ENCODE measurements around the gene SNTB2.

The SNTB2 gene

DNA sequence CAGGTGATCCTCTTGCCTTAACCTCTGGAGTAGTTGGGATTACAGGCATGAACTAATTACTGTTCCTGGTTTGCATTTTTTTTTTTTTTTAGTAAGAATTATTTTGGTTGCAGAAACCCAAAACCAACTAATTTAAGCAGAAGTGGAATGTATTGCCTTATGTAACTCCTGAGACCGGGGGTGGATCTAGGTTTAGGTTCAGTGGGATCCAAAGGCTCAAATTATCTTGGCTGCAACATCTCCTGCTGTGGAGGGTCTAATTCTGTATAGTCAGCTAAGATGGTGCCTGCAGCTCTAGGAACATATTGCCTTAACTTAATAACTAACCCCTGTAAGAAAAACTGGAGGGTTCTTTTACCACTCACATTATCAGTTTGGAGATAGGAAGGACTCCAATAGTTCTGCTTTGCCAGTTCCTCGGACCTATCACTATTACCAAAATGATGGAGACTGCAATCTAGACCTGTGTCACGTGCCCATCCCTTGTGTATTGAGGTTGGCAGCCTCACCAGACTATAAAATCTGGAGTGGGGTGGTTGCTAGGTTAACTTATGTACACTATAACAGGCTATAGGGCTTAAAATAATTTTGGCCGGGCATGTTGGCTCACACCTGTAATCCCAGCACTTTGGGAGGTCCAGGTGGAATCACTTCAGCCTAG is 8.5 kb downstream of the SNTB2 start:
- no peaks in the 10 kb centered on the region for H3K27me3 Mint-ChIP-seq
- no peak overlapping the region for H3K27ac Mint-ChIP-seq

DNA sequence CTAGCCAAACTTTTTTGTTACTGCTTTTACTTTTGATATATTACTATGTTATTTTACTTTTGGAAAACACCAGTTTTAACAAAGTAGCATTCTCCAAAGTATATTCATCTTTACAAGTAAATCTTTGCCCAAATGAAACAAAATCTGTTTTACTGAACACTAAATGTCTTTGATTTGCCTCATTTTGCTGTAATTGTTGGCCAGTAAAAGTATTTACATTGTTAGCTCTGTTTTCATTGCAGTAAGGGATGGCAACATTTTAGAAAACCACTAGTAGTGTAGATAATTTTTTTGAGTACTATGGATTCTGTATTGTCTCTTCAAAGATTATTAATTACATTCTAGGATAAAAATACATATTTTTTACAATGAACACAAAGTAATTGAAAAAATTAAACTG is 10.6 kb downstream of the SNTB2 start:
- no peaks in the 10 kb centered on the region for H3K9me3 Mint-ChIP-seq
- H3K27ac Mint-ChIP-seq, result no peak overlapping the region
- H3K4me1 Mint-ChIP-seq, result peaks cover 12% of the 10 kb centered on the region

More for the DNA sequence above, 8.5 kb downstream of the SNTB2 start:
- Mint-ChIP-seq H3K9me3 (no peaks in the 10 kb centered on the region), H3K4me3 (no peak overlapping the region), H3K36me3 (peaks cover 2% of the 10 kb centered on the region), H3K4me1 (peaks cover 16% of the 10 kb centered on the region)

DNA sequence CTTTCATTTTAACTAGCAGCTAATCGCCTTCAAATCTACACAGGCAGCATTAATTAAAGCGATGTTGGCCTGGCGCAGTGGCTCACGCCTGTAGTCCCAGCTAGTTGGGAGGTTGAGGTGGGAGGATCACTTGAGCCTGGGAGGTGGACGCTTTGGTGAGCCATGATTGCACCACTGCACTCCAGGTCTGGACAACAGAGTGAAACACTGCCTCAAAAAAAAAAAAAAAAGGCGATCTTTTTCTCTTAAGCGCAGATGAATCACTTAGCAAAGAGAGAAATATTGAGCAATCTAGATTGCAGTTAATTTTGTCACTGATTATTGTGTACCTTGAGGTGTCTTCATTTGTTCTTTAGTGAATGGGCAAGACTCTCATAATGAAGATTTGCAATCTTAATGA is 12.4 kb downstream of the SNTB2 start:
- peaks cover 11% of the 10 kb centered on the region for H3K4me1 Mint-ChIP-seq
- no peak overlapping the region for H3K27ac Mint-ChIP-seq
- no peaks in the 10 kb centered on the region for H3K27me3 Mint-ChIP-seq
- H3K4me3 Mint-ChIP-seq, result no peak overlapping the region
- peaks cover 2% of the 10 kb centered on the region for H3K36me3 Mint-ChIP-seq
- no peaks in the 10 kb centered on the region for H3K9me3 Mint-ChIP-seq

More for the DNA sequence above, 10.6 kb downstream of the SNTB2 start:
- Mint-ChIP-seq H3K36me3 (no peaks in the 10 kb centered on the region), H3K27me3 (no peaks in the 10 kb centered on the region), H3K4me3 (no peak overlapping the region)

DNA sequence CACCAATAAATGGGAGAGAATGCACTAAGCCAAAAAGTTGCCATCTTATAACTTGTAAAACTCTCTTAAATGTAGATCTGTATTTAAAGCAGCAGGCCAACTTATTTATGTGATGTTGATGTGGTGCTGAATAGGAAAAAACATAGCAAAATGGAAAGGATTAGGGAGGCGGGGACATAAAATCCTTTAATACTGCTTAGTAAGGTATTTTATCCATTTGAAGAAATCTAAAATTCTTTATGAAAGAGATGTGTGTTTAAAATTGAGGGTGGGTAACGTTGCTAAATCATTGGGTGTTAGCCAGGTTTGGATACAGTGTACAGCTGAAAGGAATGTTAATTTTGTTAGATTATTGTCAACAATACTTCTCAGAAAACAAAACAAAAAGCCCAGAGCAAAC is 14.3 kb downstream of the SNTB2 start:
- Mint-ChIP-seq H3K4me1 (peaks cover 16% of the 10 kb centered on the region), H3K27ac (peak overlapping the region; percentile 77), H3K4me3 (no peak overlapping the region)

DNA sequence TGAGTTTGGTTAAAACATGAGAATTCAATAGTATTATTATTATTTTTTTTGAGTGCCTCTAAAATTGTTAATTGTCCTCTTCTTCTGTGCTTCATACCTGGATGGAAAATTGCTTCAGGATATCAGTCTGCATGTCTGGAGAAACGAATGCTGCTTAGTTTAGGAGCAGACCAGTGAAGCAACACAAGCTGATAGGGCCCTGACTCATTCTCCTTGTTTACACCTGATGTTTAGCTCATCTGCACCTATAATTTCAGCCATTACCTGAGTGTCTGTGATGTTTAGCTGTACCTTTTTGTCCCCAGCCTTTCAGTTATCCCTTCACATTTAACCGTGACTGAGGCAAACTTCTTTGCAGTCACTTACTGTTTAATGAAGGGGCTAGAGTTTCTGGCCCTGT is 14.8 kb downstream of the SNTB2 start:
- no peaks in the 10 kb centered on the region for H3K27me3 Mint-ChIP-seq
- no peak overlapping the region for H3K27ac Mint-ChIP-seq
- peaks cover 16% of the 10 kb centered on the region for H3K4me1 Mint-ChIP-seq
- H3K4me3 Mint-ChIP-seq, result no peak overlapping the region
- H3K9me3 Mint-ChIP-seq, result no peaks in the 10 kb centered on the region
- peaks cover 2% of the 10 kb centered on the region for H3K36me3 Mint-ChIP-seq

More for the DNA sequence above, 14.3 kb downstream of the SNTB2 start:
- Mint-ChIP-seq H3K27me3 (no peaks in the 10 kb centered on the region), H3K36me3 (peaks cover 2% of the 10 kb centered on the region), H3K9me3 (no peaks in the 10 kb centered on the region)

DNA sequence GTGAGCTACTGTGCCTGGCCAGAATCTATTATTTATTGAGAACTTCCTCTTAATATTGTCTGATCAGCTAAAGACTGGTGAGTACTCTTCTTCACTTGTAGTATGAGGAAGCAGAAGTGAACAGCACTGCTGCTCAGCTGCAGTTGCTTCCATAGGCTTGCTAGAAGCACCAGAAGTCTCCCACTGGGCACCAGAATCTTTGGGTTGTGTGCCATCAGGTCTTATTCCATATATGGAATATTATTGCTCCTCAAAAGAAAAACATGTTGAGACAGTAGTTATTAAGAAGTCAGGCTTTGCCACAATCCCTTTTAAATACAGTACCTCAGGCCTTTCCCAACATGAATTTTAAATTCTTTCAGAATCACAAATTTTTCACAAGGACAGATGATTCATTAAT is 17.2 kb downstream of the SNTB2 start:
- H3K4me1 Mint-ChIP-seq, result peaks cover 12% of the 10 kb centered on the region
- H3K27me3 Mint-ChIP-seq, result no peaks in the 10 kb centered on the region
- H3K36me3 Mint-ChIP-seq, result peaks cover 2% of the 10 kb centered on the region
- no peaks in the 10 kb centered on the region for H3K9me3 Mint-ChIP-seq
- H3K27ac Mint-ChIP-seq, result peak overlapping the region; percentile 69
- no peak overlapping the region for H3K4me3 Mint-ChIP-seq

DNA sequence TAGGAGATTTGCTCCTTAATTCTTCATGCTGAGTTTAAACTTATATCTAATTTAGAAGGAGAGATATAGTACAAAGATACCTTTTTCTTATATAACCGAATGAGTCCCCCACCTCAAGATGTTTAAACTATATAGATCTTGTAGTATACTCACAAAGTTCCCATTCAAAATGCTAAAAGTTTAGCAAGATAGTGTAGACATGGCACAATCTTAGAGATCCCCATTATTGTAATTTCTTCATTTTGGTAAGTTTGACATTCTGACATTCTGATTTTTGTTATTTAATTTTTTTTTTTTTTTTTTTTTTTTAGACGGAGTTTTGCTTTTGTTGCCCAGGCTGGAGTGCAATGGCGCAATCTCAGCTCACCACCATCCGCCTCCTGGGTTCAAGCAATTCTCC is 22.8 kb downstream of the SNTB2 start:
- no peaks in the 10 kb centered on the region for H3K27me3 Mint-ChIP-seq
- no peak overlapping the region for H3K4me3 Mint-ChIP-seq
- H3K27ac Mint-ChIP-seq, result no peak overlapping the region
- H3K9me3 Mint-ChIP-seq, result no peaks in the 10 kb centered on the region
- no peaks in the 10 kb centered on the region for H3K36me3 Mint-ChIP-seq
- peaks cover 2% of the 10 kb centered on the region for H3K4me1 Mint-ChIP-seq

DNA sequence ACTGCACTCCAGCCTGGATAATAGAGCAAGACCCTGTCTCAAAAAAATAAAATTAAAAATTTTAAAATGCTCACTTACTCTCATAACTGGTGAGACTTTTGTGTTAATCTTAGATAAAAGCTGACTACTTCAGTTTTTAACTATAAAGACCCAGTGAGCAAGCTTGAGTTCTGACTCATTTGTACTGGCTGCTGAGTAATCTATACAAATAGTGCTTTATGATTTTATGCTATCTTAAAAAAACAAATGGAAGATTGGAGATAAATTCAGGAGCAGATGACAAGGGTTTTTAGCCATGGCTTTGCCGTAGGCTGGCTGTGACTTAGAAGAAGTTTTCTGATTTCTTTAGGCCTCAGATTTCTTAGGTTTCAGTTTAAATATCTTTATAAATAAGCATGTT is 30.5 kb downstream of the SNTB2 start:
- Mint-ChIP-seq H3K9me3 (no peaks in the 10 kb centered on the region), H3K27me3 (no peaks in the 10 kb centered on the region), H3K4me3 (no peak overlapping the region), H3K27ac (no peak overlapping the region), H3K36me3 (no peaks in the 10 kb centered on the region), H3K4me1 (peaks cover 7% of the 10 kb centered on the region)

DNA sequence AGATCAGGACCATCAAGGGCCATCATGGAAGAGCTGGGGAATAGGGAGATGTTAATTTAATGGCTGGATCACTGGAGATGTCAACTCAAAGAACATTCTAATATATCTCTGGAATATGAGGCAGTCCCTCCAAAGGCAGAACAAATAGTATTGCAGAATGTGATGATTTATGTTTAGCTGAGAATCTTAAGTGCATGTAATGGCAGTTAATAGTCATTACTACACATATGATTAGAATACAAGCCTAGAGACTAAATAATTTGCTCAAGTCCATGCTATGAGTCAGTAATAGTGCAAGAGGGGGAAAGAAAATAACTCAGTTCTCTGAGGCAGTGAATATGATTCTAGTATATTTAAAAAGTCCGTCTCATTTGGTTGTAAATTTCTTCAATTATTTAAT is 32.3 kb downstream of the SNTB2 start:
- H3K27ac Mint-ChIP-seq, result no peak overlapping the region
- no peaks in the 10 kb centered on the region for H3K9me3 Mint-ChIP-seq
- no peaks in the 10 kb centered on the region for H3K27me3 Mint-ChIP-seq
- peaks cover 7% of the 10 kb centered on the region for H3K4me1 Mint-ChIP-seq
- no peak overlapping the region for H3K4me3 Mint-ChIP-seq
- no peaks in the 10 kb centered on the region for H3K36me3 Mint-ChIP-seq

DNA sequence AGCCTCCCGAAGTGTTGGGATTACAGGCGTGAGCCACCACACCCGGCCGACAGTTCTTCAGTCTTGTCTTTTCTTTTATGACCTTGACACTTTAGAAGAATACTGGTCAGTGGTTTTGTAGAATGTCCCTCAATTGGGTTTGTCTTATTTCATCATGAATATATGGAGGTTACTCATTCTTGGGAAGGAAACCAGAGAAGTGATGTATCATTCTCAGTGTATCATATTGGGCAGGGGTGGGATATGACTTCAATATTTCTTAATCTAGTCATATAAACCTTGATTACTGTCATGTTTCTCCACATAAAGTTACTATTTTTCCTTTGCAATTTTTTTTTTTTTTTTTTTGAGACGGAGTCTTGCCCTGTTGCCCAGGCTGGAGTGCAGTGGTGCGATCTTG is 36.9 kb downstream of the SNTB2 start:
- no peaks in the 10 kb centered on the region for H3K36me3 Mint-ChIP-seq
- H3K9me3 Mint-ChIP-seq, result no peaks in the 10 kb centered on the region
- no peak overlapping the region for H3K27ac Mint-ChIP-seq
- no peaks in the 10 kb centered on the region for H3K4me1 Mint-ChIP-seq
- no peaks in the 10 kb centered on the region for H3K27me3 Mint-ChIP-seq
- no peak overlapping the region for H3K4me3 Mint-ChIP-seq

DNA sequence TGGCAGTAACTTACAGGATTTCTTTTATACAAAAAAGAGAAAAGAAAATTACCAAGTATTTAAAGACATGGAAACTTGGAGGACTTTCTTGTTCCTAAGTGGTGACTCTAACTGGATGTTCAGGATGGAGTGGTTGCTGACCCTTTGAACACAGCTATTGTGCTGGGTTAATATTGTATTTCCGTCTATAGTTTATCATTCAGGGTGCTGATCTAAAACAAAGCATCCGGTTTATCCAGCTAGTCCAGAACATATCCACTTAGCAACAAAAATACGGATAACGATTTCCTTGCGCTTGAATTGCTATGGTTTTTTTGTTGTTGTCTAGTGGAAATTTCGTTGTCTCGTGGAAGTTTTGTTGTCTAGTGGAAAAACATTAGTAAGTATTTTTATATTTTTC is 38.2 kb downstream of the SNTB2 start:
- no peak overlapping the region for H3K27ac Mint-ChIP-seq

DNA sequence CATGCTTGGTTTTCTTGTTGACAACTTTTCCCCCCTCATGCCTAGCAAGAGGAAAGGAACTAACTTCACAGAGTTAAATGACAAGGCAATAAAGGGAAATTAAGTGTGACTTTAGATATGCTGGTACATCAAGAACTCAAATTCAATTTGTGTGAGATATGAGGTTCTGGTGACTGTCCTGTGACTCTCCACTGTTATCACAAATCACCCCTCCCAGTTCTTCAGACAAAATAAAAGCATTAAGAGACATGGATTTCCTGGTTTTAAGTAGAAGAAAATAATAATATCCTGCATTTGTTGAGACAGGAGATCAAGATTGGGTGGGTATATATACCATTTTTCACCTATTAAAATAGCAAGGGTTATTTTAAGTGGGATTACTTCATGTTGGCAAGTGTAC is 46.2 kb downstream of the SNTB2 start:
- Mint-ChIP-seq H3K27ac (no peak overlapping the region), H3K27me3 (no peaks in the 10 kb centered on the region), H3K4me3 (no peak overlapping the region), H3K9me3 (no peaks in the 10 kb centered on the region), H3K4me1 (no peaks in the 10 kb centered on the region), H3K36me3 (no peaks in the 10 kb centered on the region)

More for the DNA sequence above, 38.2 kb downstream of the SNTB2 start:
- Mint-ChIP-seq H3K4me3 (no peak overlapping the region), H3K9me3 (no peaks in the 10 kb centered on the region), H3K36me3 (no peaks in the 10 kb centered on the region), H3K27me3 (no peaks in the 10 kb centered on the region), H3K4me1 (no peaks in the 10 kb centered on the region)

DNA sequence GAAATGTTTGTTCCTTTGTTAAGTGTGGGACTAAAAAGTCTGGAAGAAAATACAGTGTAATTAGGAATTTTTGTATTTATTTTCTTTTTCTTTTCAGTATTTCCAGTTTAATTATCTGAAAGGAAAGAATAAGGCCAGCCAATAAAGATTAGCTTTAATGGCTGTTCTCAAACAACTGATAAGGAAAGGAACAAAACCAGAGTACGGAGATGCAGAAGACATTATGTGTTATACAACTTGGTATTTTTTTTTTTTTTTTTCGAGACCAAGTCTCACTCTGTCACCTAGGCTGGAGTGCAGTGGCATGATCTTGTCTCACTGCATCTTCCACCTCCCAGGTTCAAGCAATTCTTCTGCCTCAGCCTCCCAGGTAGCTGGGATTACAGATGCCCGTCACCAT is 47.5 kb downstream of the SNTB2 start:
- H3K9me3 Mint-ChIP-seq, result no peaks in the 10 kb centered on the region
- H3K4me3 Mint-ChIP-seq, result no peak overlapping the region
- H3K27me3 Mint-ChIP-seq, result no peaks in the 10 kb centered on the region
- H3K36me3 Mint-ChIP-seq, result no peaks in the 10 kb centered on the region
- no peak overlapping the region for H3K27ac Mint-ChIP-seq
- no peaks in the 10 kb centered on the region for H3K4me1 Mint-ChIP-seq

DNA sequence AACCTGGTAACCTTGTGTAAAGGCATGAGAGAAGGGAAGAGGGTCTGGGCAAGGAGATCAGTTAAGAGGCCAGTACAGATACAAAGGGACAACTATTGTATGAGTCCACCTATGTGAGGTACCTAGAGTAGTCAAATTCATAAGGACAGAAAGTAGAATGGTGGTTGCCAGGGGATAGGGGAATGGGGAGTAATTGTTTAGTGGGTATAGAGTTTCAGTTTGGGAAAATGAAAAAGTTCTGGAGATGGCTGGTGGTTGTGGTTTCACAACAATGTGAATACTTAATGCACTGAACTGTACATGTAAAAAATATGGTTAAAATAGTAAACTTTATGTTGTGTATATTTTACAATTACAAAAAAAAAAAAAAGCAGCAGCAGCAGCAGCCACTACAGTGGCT is 49.4 kb downstream of the SNTB2 start:
- Mint-ChIP-seq H3K4me3 (no peak overlapping the region), H3K27ac (no peak overlapping the region), H3K27me3 (no peaks in the 10 kb centered on the region), H3K36me3 (no peaks in the 10 kb centered on the region), H3K4me1 (no peaks in the 10 kb centered on the region), H3K9me3 (no peaks in the 10 kb centered on the region)

DNA sequence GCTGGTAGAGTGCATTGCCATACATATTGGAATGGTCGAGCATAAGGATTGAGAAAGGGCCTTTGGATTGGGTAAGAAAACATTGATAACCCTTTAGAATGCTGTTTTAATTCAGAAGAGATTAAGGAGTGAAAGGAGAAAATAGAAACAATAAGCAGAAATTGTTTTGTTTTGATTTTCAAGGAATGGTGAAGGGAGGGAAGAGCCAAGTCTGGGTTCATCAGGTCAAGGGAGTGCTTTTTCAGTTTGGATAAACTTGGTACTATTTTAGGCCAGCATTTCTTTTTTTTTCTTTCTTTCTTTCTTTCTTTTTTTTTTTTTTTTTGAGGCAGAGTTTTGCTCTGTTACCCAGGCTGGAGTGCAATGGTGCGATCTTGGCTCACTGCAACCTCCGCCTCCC is 50.3 kb downstream of the SNTB2 start:
- Mint-ChIP-seq H3K27me3 (no peaks in the 10 kb centered on the region), H3K36me3 (no peaks in the 10 kb centered on the region), H3K4me3 (no peak overlapping the region), H3K9me3 (no peaks in the 10 kb centered on the region), H3K4me1 (no peaks in the 10 kb centered on the region), H3K27ac (no peak overlapping the region)

DNA sequence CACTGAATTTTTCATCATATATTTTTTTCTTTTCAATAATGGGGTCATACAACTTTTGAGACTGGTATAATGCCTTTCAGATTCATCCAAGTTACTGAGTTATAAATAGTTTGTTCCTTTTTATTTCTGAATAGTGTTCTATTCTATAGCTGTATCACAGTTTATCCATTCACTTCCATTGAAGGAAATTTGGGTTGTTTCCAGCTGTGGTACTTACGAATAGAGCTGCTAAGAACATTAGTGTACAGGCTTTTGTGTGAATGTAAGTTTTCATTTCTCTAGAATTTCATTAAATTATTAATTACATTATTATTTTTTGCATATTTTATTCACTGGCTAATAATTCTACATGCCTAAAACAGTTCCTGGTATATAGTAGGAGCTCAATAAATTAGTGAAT is 52.9 kb downstream of the SNTB2 start:
- Mint-ChIP-seq H3K4me3 (no peak overlapping the region), H3K36me3 (no peaks in the 10 kb centered on the region), H3K4me1 (no peaks in the 10 kb centered on the region), H3K27me3 (no peaks in the 10 kb centered on the region), H3K27ac (no peak overlapping the region), H3K9me3 (no peaks in the 10 kb centered on the region)

DNA sequence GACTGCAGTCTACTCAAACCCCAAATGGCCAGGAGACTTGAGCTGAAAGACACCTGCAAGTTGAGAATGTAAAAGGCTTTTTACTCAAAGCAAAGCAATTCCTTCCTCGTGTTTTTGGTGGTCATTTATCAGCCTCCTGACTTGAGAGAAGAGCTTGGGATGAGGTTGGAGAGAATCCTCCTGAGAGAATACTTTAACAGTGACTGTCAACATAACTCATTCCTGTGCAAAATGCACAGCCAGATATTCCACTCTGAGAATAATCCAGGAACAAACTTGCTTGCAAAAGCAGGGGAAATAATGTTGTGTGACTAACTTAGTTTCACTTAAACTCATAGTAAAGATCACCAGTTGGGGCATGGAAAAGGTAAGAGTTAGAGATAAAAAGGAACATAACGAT is 53.4 kb downstream of the SNTB2 start:
- Mint-ChIP-seq H3K27ac (no peak overlapping the region), H3K4me3 (no peak overlapping the region), H3K4me1 (no peaks in the 10 kb centered on the region), H3K9me3 (no peaks in the 10 kb centered on the region), H3K27me3 (no peaks in the 10 kb centered on the region), H3K36me3 (no peaks in the 10 kb centered on the region)
